ENCODE data around the gene SMARCC1.
"Not testable (repeated sequence)": the region's sequence is repeated elsewhere in the genome, so short reads cannot be mapped to it uniquely, and the experiment has no call there.

SMARCC1 gene

DNA sequence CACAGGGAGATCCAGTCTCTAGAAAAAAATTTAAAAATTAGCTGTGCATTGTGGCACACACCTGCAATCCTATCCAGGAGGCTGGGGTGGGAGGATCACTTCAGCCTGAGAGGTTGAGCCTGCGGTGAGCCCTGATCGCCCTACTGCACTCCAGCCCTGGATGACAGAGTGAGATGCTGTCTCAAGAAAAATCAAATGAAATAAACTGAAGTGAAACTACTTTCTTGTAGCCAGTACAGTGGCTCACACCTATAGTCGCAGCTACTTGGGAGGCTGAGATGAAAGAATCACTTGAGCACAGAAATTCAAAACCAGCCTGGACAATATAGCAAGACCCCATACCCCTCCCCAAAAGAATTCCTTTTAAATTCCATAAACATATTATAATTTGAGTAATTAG, 35.4 kb downstream of the SMARCC1 start:
- Histone ChIP-seq H3K4me1 (ENCODE audit: insufficient read depth, low read length) (no peaks in the 10 kb centered on the region), H3K9me3 (ENCODE audit: control insufficient read depth, insufficient read depth, low read length) (no peaks in the 10 kb centered on the region), H3K36me3 (ENCODE audit: insufficient read depth, low read length) (peaks cover 8% of the 10 kb centered on the region; the same call in 1 of the 2 replicates), H3K9ac (ENCODE audit: low read depth, low read length) (no peak overlapping the region)

DNA sequence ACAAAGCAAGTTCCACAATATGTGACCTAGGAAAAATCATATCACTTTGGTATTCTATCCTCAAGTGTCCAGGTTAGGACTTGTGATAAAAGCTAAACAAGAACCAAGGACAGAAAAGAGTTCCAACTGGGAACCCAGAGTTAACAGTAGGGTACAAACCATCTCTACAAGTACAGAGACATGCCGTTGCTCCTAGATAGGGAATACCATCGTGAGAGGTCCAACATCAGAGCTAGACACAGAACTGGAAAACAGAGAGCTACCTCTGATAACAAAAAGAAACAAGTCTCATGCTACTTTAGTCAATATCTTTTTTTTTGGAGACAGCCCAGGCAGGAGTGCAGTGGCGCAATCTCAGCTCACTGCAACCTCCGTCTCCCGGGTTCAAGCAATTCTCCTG, 37.8 kb downstream of the SMARCC1 start:
- Histone ChIP-seq H3K9me3 (ENCODE audit: control insufficient read depth, insufficient read depth, low read length) (no peaks in the 10 kb centered on the region), H3K36me3 (ENCODE audit: insufficient read depth, low read length) (peaks cover 8% of the 10 kb centered on the region; the same call in 1 of the 2 replicates)

DNA sequence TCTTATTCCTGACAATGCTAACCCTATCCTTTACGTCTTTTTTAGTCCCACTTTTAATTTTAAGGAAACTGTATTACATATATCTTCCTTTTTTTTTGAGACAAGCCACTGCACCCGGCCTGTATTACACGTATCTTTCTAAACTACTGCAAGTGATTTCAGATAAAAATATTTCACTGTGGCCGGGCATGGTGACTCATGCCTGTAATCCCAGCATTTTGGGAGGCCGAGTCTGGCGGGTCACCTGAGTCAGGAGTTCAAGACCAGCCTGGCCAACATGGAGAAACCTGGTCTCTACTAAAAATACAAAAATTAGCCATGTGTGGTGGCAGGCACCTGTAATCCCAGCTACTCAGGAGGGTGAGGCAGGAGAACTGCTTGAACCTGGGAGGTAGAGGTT, 38.3 kb downstream of the SMARCC1 start:
- not testable (repeated sequence) for H3K9ac ChIP-seq (ENCODE audit: low read depth, low read length); H3K9me3 ChIP-seq (ENCODE audit: control insufficient read depth, insufficient read depth, low read length); H3K36me3 ChIP-seq (ENCODE audit: insufficient read depth, low read length); H3K4me1 ChIP-seq (ENCODE audit: insufficient read depth, low read length)

More for the DNA sequence above, 37.8 kb downstream of the SMARCC1 start:
- Histone ChIP-seq H3K4me1 (ENCODE audit: insufficient read depth, low read length) (no peaks in the 10 kb centered on the region), H3K9ac (ENCODE audit: low read depth, low read length) (no peak overlapping the region)

DNA sequence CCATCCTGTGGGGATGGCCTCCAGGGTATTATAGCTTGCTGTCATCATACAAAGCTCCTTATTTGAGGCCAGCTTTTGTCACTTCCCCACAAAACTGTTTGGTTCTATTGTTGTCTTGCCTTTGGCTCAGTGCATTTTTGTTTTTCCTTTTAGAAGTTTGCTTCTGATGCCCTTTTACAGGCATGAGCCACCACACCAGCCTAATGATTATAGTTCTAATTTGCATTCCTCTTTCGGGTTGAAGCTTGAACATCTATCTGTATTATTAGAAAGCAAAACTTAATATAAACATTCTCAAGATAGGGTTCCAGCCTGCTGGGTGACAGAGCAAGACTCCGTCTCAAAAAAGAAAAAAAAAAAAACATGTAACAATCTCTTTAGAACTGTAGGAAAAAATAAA, 39.8 kb downstream of the SMARCC1 start:
- no peak overlapping the region for H3K9ac ChIP-seq (ENCODE audit: low read depth, low read length)
- H3K9me3 ChIP-seq (ENCODE audit: control insufficient read depth, insufficient read depth, low read length) = no peaks in the 10 kb centered on the region
- H3K4me1 ChIP-seq (ENCODE audit: insufficient read depth, low read length) = no peaks in the 10 kb centered on the region
- H3K36me3 ChIP-seq (ENCODE audit: insufficient read depth, low read length) = peaks cover 8% of the 10 kb centered on the region; the same call in 1 of the 2 replicates

DNA sequence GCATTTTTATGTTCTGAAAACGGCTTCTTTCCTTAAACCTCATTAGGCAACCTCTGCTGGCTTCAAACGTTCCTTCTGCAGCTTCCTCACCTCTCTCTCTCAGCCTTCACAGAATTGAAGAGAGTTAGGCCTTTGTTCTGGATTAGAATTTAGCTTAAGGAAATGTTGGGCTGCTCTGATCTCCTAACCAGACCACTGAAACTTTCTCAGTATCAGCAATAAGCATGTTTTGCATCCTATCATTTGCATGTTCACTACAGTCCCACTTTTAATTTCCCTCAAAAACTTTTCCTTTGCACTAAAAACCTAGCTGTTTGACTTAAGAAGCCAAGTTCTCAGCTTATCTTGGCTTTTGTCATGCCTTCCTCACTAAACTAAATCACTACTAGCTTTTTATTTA, 49.5 kb downstream of the SMARCC1 start:
- H3K4me1 ChIP-seq (ENCODE audit: insufficient read depth, low read length) = no peaks in the 10 kb centered on the region
- H3K36me3 ChIP-seq (ENCODE audit: insufficient read depth, low read length) = peaks cover 32% of the 10 kb centered on the region
- no peak overlapping the region for H3K9ac ChIP-seq (ENCODE audit: low read depth, low read length)
- H3K9me3 ChIP-seq (ENCODE audit: control insufficient read depth, insufficient read depth, low read length) = no peaks in the 10 kb centered on the region

DNA sequence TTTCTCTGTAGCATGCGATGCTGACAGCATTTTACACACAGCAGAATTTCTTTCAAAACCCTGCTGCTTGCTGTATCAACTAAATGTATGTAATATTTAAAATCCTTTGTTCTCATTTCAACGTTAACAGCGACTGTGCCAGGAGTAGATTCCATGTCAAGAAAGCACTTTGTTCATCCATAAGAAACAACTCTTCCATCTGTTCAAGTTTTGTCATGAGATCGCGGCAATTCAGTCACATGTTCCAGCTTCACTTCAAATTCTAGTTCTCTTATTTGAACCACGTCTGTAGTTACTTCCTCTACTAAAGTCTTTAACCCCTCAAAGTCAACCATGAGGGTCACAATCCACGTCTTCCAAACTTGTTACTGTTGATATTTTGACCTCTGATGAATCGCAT, 50.6 kb downstream of the SMARCC1 start:
- Histone ChIP-seq H3K9me3 (ENCODE audit: control insufficient read depth, insufficient read depth, low read length) (no peaks in the 10 kb centered on the region), H3K9ac (ENCODE audit: low read depth, low read length) (no peak overlapping the region), H3K36me3 (ENCODE audit: insufficient read depth, low read length) (peaks cover 32% of the 10 kb centered on the region)

DNA sequence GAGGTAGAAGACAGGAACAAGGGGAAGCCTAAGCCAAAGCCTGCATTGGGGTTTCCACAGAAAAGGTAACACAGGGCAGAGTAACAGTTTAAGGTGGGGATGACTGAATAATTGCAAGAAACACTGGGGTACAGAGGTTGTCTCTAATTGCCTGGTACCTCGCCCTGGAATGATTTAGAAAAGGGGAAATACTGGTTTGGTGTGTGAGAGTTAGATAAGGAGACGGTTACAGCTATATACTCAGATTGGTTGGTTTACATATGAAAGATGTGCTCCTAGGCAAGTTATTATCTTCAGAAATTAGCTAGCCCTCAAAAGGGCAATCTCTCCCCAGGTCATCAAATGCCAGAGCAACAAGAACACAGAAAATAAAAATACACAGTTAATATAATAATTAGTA, 58.8 kb downstream of the SMARCC1 start:
- Histone ChIP-seq H3K36me3 (ENCODE audit: insufficient read depth, low read length) (peaks cover 9% of the 10 kb centered on the region; the same call in 1 of the 2 replicates), H3K9ac (ENCODE audit: low read depth, low read length) (no peak overlapping the region), H3K4me1 (ENCODE audit: insufficient read depth, low read length) (no peaks in the 10 kb centered on the region; the same call in 1 of the 2 replicates), H3K9me3 (ENCODE audit: control insufficient read depth, insufficient read depth, low read length) (no peaks in the 10 kb centered on the region)

More for the DNA sequence above, 50.6 kb downstream of the SMARCC1 start:
- no peaks in the 10 kb centered on the region for H3K4me1 ChIP-seq (ENCODE audit: insufficient read depth, low read length)

DNA sequence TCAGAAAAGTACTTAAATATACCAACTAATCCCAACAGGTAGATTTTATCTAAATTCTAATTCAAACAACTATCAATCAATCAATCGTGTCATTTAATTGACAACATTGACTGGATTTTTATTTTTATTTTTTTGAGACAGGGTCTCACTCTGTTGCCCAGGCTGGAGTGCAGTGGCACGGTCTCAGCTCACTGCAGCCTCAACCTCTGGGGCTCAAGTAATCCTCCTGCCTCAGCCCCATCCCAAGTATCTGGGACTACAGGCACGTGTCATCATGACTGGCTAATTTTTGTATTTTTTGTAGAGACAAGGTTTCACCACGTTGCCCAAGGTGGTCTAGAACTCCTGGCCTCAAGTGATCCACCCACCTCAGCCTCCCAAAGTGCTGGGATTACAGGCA, 64.2 kb downstream of the SMARCC1 start:
- H3K36me3 ChIP-seq (ENCODE audit: insufficient read depth, low read length) = peaks cover 17% of the 10 kb centered on the region

DNA sequence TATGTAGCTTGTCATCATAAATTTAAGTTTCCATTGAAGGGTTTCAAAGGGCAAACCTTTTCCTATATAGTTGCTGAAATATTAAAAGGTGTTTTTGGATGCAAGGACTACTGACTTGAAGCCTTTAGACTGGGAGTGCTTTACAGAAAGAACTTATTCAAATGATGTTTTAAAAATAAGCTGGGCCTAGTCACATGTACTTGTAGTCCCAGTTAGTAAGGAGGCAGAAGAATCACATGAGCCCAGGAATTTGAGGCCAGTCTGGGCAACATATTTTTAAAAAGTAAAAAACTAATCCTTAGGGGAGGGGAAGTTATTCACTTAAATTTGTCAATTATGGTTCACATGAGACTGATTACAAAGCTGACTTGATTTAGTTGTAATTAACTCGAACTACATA, 65.0 kb downstream of the SMARCC1 start:
- Histone ChIP-seq H3K9ac (ENCODE audit: low read depth, low read length) (no peak overlapping the region), H3K9me3 (ENCODE audit: control insufficient read depth, insufficient read depth, low read length) (no peaks in the 10 kb centered on the region), H3K4me1 (ENCODE audit: insufficient read depth, low read length) (no peaks in the 10 kb centered on the region), H3K36me3 (ENCODE audit: insufficient read depth, low read length) (peaks cover 18% of the 10 kb centered on the region)

More for the DNA sequence above, 64.2 kb downstream of the SMARCC1 start:
- not testable (repeated sequence) for H3K4me1 ChIP-seq (ENCODE audit: insufficient read depth, low read length); H3K9me3 ChIP-seq (ENCODE audit: control insufficient read depth, insufficient read depth, low read length); H3K9ac ChIP-seq (ENCODE audit: low read depth, low read length)

DNA sequence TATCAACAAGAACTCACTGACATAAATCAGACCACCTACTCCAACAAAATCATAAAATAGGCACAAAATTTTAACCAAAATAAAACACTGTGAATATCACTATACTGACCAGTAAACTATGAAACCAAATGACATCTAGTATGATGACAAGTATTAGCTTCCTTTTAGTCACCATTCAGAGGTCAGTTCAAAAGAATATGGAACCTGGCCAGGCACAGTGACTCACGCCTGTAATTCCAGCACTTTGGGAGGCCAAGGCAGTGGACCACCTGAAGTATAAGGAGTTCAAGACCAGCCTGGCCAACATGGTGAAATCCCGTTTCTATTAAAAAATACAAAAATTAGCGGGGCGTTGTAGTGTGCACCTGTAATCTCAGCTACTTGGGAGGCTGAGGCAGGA, 65.8 kb downstream of the SMARCC1 start:
- no peaks in the 10 kb centered on the region for H3K9me3 ChIP-seq (ENCODE audit: control insufficient read depth, insufficient read depth, low read length)
- peaks cover 22% of the 10 kb centered on the region for H3K36me3 ChIP-seq (ENCODE audit: insufficient read depth, low read length)

DNA sequence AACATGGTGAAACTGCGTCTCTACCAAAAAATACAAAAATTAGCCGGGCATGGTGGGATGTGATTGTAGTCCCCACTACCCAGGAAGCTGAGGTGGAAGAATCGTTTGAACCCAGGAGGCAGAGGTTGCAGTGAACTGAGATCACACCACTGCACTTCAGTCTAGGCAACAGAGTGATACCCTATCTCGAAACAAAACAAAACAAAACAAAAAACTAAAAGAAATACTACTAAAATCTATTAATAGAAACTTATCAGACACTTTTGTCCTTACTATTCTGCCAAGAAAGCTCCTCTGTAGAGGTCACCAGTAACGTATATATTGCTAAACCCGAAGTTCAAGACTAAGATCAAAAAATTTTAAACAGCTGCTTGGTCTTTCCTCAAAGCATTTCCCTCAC, 67.1 kb downstream of the SMARCC1 start:
- H3K9me3 ChIP-seq (ENCODE audit: control insufficient read depth, insufficient read depth, low read length) = no peaks in the 10 kb centered on the region
- H3K4me1 ChIP-seq (ENCODE audit: insufficient read depth, low read length) = no peaks in the 10 kb centered on the region
- peaks cover 25% of the 10 kb centered on the region; the same call in 1 of the 2 replicates for H3K36me3 ChIP-seq (ENCODE audit: insufficient read depth, low read length)
- H3K9ac ChIP-seq (ENCODE audit: low read depth, low read length) = no peak overlapping the region

More for the DNA sequence above, 65.8 kb downstream of the SMARCC1 start:
- Histone ChIP-seq H3K9ac (ENCODE audit: low read depth, low read length) (no peak overlapping the region), H3K4me1 (ENCODE audit: insufficient read depth, low read length) (no peaks in the 10 kb centered on the region)

DNA sequence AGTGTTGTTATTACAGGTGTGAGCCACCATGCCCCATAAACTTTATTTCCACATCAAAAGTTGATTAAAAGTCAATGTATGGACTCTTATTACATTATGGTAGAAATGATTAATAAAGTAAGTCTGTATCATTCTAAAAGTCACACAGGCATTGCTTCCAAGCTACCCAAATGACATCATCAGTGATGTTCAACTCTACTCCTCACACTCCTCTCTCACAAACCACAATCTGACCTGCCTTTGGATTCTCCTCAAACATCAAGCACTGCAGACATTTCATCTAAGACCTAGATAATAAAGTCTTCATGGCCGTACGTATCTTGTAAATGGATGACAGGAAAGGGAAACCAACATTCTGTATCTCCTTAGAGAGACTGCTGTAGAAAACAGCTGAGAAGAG, 68.0 kb downstream of the SMARCC1 start:
- peaks cover 25% of the 10 kb centered on the region; the same call in 1 of the 2 replicates for H3K36me3 ChIP-seq (ENCODE audit: insufficient read depth, low read length)
- no peak overlapping the region for H3K9ac ChIP-seq (ENCODE audit: low read depth, low read length)
- no peaks in the 10 kb centered on the region for H3K9me3 ChIP-seq (ENCODE audit: control insufficient read depth, insufficient read depth, low read length)
- H3K4me1 ChIP-seq (ENCODE audit: insufficient read depth, low read length) = no peaks in the 10 kb centered on the region

DNA sequence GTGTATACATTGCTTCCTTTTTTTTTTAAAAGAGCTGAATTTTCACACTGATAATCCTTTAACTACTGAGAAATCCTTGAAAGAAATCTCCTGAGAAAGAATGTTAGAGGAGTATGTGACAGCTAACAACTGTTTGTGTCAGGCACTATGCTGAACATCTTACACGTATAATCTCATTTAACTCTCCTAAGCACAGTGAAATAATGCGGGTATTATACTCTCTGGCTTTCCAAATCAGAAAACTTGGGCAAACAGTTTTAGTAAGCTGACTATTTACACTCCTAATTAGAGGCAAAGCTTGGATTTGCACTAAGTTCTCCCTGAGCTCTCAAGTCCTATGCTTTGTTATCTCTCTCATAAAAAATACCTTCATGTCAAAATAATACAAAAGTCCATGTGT, 69.3 kb downstream of the SMARCC1 start:
- no peak overlapping the region for H3K9ac ChIP-seq (ENCODE audit: low read depth, low read length)
- H3K4me1 ChIP-seq (ENCODE audit: insufficient read depth, low read length) = no peaks in the 10 kb centered on the region
- peaks cover 25% of the 10 kb centered on the region; the same call in 1 of the 2 replicates for H3K36me3 ChIP-seq (ENCODE audit: insufficient read depth, low read length)
- no peaks in the 10 kb centered on the region for H3K9me3 ChIP-seq (ENCODE audit: control insufficient read depth, insufficient read depth, low read length)

DNA sequence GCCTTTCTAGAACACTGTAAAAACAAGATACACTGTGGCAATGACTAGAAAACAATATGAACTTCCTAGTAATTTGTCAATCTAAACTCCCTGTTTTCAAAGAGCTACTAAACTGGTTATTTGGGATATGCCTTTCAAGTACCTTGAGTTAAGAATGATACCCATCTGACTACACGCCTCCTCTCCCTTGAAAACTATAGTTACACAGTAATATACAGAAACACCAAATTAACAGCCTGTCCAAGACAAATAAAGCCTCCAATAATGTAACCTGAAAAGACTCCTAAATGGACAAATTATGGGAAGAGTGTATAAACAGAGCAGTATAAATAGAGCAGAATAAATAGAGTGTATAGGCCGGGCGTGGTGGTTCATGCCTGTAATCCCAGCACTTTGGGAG, 70.1 kb downstream of the SMARCC1 start:
- H3K9me3 ChIP-seq (ENCODE audit: control insufficient read depth, insufficient read depth, low read length) = no peaks in the 10 kb centered on the region

DNA sequence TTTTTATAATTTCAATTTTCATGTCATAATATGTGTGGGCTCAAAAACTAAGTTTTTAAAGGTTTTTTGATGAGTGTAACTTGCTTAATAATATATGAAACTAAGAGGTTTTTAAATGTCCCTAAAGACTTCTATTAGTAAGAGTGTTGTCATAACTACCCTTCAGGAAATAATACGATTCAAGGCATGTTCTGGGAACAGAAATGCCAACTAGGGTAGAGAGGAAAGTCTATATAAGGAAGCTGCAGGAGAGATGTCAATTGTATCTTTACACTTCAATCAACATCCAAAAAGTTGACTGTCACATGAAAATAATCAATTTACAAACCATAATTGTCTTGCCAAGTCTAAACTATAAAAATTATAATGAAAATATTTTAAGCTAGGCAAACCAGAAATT, 76.3 kb downstream of the SMARCC1 start:
- Histone ChIP-seq H3K4me1 (ENCODE audit: insufficient read depth, low read length) (no peaks in the 10 kb centered on the region), H3K9me3 (ENCODE audit: control insufficient read depth, insufficient read depth, low read length) (no peaks in the 10 kb centered on the region), H3K36me3 (ENCODE audit: insufficient read depth, low read length) (peaks cover 28% of the 10 kb centered on the region), H3K9ac (ENCODE audit: low read depth, low read length) (no peak overlapping the region)

More for the DNA sequence above, 70.1 kb downstream of the SMARCC1 start:
- Histone ChIP-seq H3K4me1 (ENCODE audit: insufficient read depth, low read length) (no peaks in the 10 kb centered on the region), H3K9ac (ENCODE audit: low read depth, low read length) (no peak overlapping the region), H3K36me3 (ENCODE audit: insufficient read depth, low read length) (peaks cover 31% of the 10 kb centered on the region; the same call in 1 of the 2 replicates)

DNA sequence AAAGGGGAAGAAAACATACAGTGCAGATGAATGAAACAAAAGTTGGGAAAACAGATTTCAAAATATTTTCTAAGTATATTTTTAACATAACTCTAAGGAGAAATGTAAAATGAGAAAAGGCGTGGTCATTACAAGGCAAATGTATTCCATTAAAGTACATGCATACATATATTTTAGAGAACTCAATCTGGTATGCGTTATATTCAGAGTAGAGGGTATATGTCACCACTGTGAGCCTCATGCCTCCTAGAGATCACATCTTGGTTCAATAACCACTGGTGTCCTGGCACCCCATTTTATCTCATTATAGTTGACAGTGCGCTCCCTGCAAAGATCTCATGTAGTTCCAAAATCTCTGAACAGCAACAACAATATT, 77.5 kb downstream of the SMARCC1 start:
- Histone ChIP-seq H3K9me3 (ENCODE audit: control insufficient read depth, insufficient read depth, low read length) (no peaks in the 10 kb centered on the region), H3K9ac (ENCODE audit: low read depth, low read length) (no peak overlapping the region), H3K4me1 (ENCODE audit: insufficient read depth, low read length) (no peaks in the 10 kb centered on the region), H3K36me3 (ENCODE audit: insufficient read depth, low read length) (peaks cover 24% of the 10 kb centered on the region)
